Keratinocyte (primary cell): ENCODE data around the gene KIF16B.

Source experiments
- EZH2 ChIP-seq: IDR thresholded peaks from one replicate; pipeline ENCODE4 v1.6.1; 2012; ENCODE audit warnings: inconsistent platforms, mild to moderate bottlenecking, low read length, moderate library complexity
- TF ChIP-seq, protein P1 (sequence below), 3 experiments: IDR thresholded peaks in 1 of 3; conservative IDR thresholded peaks in 1 of 3; optimal IDR thresholded peaks in 1 of 3; 2 replicates in 2 of 3; 3 replicates in 1 of 3; pipeline versions ENCODE3 to v1.5.1; 2011; ENCODE audit warnings: low read length in 3 of 3, mild to moderate bottlenecking in 3 of 3, moderate library complexity in 2 of 3, control low read depth in 1 of 3, inconsistent platforms in 1 of 3; ENCODE audit not compliant: insufficient read depth in 2 of 3; ENCODE audit errors: extremely low read depth in 1 of 3

DNA sequence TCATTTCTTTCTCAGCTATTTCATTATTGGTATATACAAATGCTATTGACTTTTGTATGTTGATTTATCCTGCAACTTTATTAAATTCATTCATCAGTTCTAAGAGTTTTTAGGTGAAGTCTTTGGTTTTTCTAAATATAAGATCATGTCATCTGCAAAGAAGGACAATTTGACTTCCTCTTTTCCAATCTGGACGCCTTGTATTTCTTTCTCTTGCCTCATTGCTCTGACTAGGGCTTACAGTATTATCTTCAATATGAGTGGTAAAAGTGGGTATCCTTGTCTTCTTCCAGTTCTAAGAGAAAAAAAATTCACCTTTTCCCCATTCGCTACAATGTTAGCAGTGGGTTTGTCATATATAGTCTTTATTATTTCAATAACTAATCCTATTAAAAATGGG lies 38.0 kb downstream of the KIF16B start:
- no peak for TF ChIP-seq EZH2
- TF ChIP-seq, protein P1, sequence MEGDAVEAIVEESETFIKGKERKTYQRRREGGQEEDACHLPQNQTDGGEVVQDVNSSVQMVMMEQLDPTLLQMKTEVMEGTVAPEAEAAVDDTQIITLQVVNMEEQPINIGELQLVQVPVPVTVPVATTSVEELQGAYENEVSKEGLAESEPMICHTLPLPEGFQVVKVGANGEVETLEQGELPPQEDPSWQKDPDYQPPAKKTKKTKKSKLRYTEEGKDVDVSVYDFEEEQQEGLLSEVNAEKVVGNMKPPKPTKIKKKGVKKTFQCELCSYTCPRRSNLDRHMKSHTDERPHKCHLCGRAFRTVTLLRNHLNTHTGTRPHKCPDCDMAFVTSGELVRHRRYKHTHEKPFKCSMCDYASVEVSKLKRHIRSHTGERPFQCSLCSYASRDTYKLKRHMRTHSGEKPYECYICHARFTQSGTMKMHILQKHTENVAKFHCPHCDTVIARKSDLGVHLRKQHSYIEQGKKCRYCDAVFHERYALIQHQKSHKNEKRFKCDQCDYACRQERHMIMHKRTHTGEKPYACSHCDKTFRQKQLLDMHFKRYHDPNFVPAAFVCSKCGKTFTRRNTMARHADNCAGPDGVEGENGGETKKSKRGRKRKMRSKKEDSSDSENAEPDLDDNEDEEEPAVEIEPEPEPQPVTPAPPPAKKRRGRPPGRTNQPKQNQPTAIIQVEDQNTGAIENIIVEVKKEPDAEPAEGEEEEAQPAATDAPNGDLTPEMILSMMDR (optimal IDR thresholded peaks at IDR 0.05 in 1 of 3, IDR thresholded peaks at IDR 0.05 in 1 of 3, conservative IDR thresholded peaks at IDR 0.05 in 1 of 3; ENCODE audit: extremely low read depth in 1 of 3, insufficient read depth in 2 of 3, low read length in 3 of 3), result no peak
